ENCODE data around the gene RAP2A. TPM values are rescaled to one million over a fixed set of nuclear protein-coding genes. Genes with fewer than 3 reads are reported as not detected.
A peak's percentile ranks its signal among the peaks of the same experiment; 100 is the strongest.

RAP2A gene
- total RNA-seq, 6 experiments from 2014 or later = 7.4 to 16.5 (median 8.8) TPM

- ATAC-seq = no peak
- no peak for TF ChIP-seq CTCF (IDR thresholded peaks at IDR 0.05)
- TF ChIP-seq POLR2A (IDR thresholded peaks at IDR 0.05) = no peak
- H3K27ac ChIP-seq = no peak overlapping the region
- intact Hi-C loops (cut with DNase I) = no loop called here
- H3K36me3 ChIP-seq = no peaks in the 10 kb centered on the region
- no peaks in the 10 kb centered on the region for H3K9me3 ChIP-seq
- no peaks in the 10 kb centered on the region for H3K4me1 ChIP-seq
- 88% methylated on average over 2 of the region's 2 CpGs for WGBS (ENCODE audit: insufficient coverage, low coverage, low lambda C conversion rate, missing lambda C conversion rate)
- H3K27me3 ChIP-seq = no peaks in the 10 kb centered on the region
- DNase-seq = no peak
- H3K4me3 ChIP-seq = no peak overlapping the region
Measured at GRCh38 chr13:97460853-97461252, 26.9 kb downstream of the RAP2A start.

- intact Hi-C loops (cut with DNase I) = no loop called here
- H3K4me3 ChIP-seq = no peak overlapping the region
- H3K4me1 ChIP-seq = peaks cover 0 to 4% (median 0%) of the 10 kb centered on the region in 4 donors
- ATAC-seq (no peak), DNase-seq (no peak)
- no peak for TF ChIP-seq POLR2A (IDR thresholded peaks at IDR 0.05)
- no peak for TF ChIP-seq CTCF (IDR thresholded peaks at IDR 0.05)
- no peaks in the 10 kb centered on the region for H3K36me3 ChIP-seq
- no peak overlapping the region for H3K27ac ChIP-seq
- H3K9me3 ChIP-seq = no peaks in the 10 kb centered on the region
- H3K27me3 ChIP-seq = no peaks in the 10 kb centered on the region
- 71% methylated on average over 3 of the region's 3 CpGs for WGBS (ENCODE audit: insufficient coverage, low coverage, low lambda C conversion rate, missing lambda C conversion rate)
Measured at GRCh38 chr13:97464561-97464960, 30.6 kb downstream of the RAP2A start.

GRCh38 chr13:97466722-97467121, 32.8 kb downstream of the RAP2A start:
- 75% methylated on average over 3 of the region's 3 CpGs for WGBS (ENCODE audit: insufficient coverage, low coverage, low lambda C conversion rate, missing lambda C conversion rate)
- no peaks in the 10 kb centered on the region for H3K9me3 ChIP-seq
- TF ChIP-seq CTCF (IDR thresholded peaks at IDR 0.05) (no peak), POLR2A (IDR thresholded peaks at IDR 0.05) (no peak)
- intact Hi-C loops (cut with DNase I) = no loop called here
- H3K4me3 ChIP-seq = no peak overlapping the region
- H3K27ac ChIP-seq = no peak overlapping the region
- DNase-seq (no peak), ATAC-seq (no peak)
- H3K4me1 ChIP-seq = peaks cover 0 to 4% (median 0%) of the 10 kb centered on the region in 4 donors
- H3K27me3 ChIP-seq = no peaks in the 10 kb centered on the region
- no peaks in the 10 kb centered on the region for H3K36me3 ChIP-seq

GRCh38 chr13:97468331-97468730, 34.4 kb downstream of the RAP2A start:
- Histone ChIP-seq H3K9me3 (no peaks in the 10 kb centered on the region), H3K36me3 (no peaks in the 10 kb centered on the region), H3K4me1 (peaks cover 0 to 4% (median 0%) of the 10 kb centered on the region in 4 donors), H3K27ac (no peak overlapping the region), H3K4me3 (no peak overlapping the region), H3K27me3 (no peaks in the 10 kb centered on the region)
- ATAC-seq = peak in 1 of 4 donors; percentile 18
- intact Hi-C loops (cut with DNase I) = no loop called here
- 92% methylated on average over 3 of the region's 3 CpGs for WGBS (ENCODE audit: insufficient coverage, low coverage, low lambda C conversion rate, missing lambda C conversion rate)
- no peak for DNase-seq
- TF ChIP-seq CTCF (IDR thresholded peaks at IDR 0.05) (no peak), POLR2A (IDR thresholded peaks at IDR 0.05) (no peak)

GRCh38 chr13:97471711-97472110, 37.7 kb downstream of the RAP2A start:
- TF ChIP-seq CTCF (IDR thresholded peaks at IDR 0.05) (no peak), POLR2A (IDR thresholded peaks at IDR 0.05) (no peak)
- Histone ChIP-seq H3K4me3 (no peak overlapping the region), H3K9me3 (no peaks in the 10 kb centered on the region), H3K27ac (no peak overlapping the region), H3K27me3 (no peaks in the 10 kb centered on the region), H3K36me3 (no peaks in the 10 kb centered on the region), H3K4me1 (peaks cover 0 to 4% (median 0%) of the 10 kb centered on the region in 4 donors)
- DNase-seq (no peak), ATAC-seq (no peak)
- 41% methylated on average over 1 of the region's 1 CpG for WGBS (ENCODE audit: insufficient coverage, low coverage, low lambda C conversion rate, missing lambda C conversion rate)
- intact Hi-C loops (cut with DNase I) = no loop called here
